Ammon's horn (tissue), 1 donor: ENCODE results near the gene VSTM2L.

Source experiments
- DNase-seq: peaks from one replicate; pipeline ENCODE4 v3.0.0-alpha.2; 2016; ENCODE audit warnings: low spot score

Gene VSTM2L

GRCh38 chr20:37969949-37970855 lies 67.3 kb downstream of the VSTM2L start:
- no peak for DNase-seq

GRCh38 chr20:37970856-37971245 lies 67.9 kb downstream of the VSTM2L start:
- no peak for DNase-seq

GRCh38 chr20:37971561-37972127 lies 68.7 kb downstream of the VSTM2L start:
- no peak for DNase-seq

- DNase-seq: no peak
Measured at GRCh38 chr20:37972256-37973058, 69.5 kb downstream of the VSTM2L start.

GRCh38 chr20:37973059-37973910 lies 70.4 kb downstream of the VSTM2L start:
- DNase-seq: no peak

GRCh38 chr20:37976887-37977286 lies 74.0 kb downstream of the VSTM2L start:
- no peak for DNase-seq

GRCh38 chr20:37977338-37977737 lies 74.4 kb downstream of the VSTM2L start:
- no peak for DNase-seq

GRCh38 chr20:37977786-37978185 lies 74.9 kb downstream of the VSTM2L start:
- no peak for DNase-seq

- no peak for DNase-seq
Measured at GRCh38 chr20:37979021-37979985, 76.4 kb downstream of the VSTM2L start.

- no peak for DNase-seq
Measured at GRCh38 chr20:37980383-37980782, 77.5 kb downstream of the VSTM2L start.

GRCh38 chr20:37980876-37981275 lies 77.9 kb downstream of the VSTM2L start:
- DNase-seq: no peak

GRCh38 chr20:37981568-37981967 lies 78.6 kb downstream of the VSTM2L start:
- no peak for DNase-seq

- DNase-seq: no peak
Measured at GRCh38 chr20:37983286-37983685, 80.4 kb downstream of the VSTM2L start.

- peak; percentile 54 for DNase-seq
Measured at GRCh38 chr20:37984018-37984785, 81.3 kb downstream of the VSTM2L start.

GRCh38 chr20:37986044-37986858 lies 83.3 kb downstream of the VSTM2L start:
- no peak for DNase-seq

GRCh38 chr20:37986873-37987601 lies 84.1 kb downstream of the VSTM2L start:
- peak; percentile 66 for DNase-seq

GRCh38 chr20:37987602-37988290 lies 84.8 kb downstream of the VSTM2L start:
- DNase-seq: no peak
